GM18505 (cell line): ENCODE results near the gene GIT1.

Experiments
- ATAC-seq: cut with Tn5 transposase; IDR thresholded peaks from one replicate; pipeline ENCODE4 v1.9.1; 2021; ENCODE audit not compliant: unreplicated experiment
- POLR2A ChIP-seq: IDR thresholded peaks from 4 replicates; pipeline ENCODE4 v1.6.1; 2011; ENCODE audit warnings: borderline replicate concordance; ENCODE audit not compliant: insufficient read depth, insufficient read length; ENCODE audit errors: extremely low read depth

The GIT1 gene

DNA sequence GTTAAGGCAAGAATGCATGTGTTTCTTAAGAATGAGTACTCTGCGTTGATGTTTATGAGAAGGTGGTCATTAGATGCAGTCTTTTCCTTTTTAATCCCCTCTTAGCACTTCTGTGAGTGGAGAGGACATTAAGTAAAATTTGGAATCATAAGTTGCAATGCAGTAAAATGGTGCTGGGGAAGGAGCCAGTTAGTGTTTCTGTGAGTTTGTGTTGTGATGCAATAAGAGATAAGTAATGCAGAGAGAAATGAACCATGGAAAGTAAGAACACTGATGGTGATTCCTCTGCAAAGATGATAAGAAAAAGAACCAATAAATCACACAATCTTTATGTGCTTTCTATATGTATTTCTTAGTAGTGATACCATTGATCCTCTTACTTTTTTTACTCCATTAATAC, 42.6 kb downstream of the GIT1 start:
- ATAC-seq = no peak

DNA sequence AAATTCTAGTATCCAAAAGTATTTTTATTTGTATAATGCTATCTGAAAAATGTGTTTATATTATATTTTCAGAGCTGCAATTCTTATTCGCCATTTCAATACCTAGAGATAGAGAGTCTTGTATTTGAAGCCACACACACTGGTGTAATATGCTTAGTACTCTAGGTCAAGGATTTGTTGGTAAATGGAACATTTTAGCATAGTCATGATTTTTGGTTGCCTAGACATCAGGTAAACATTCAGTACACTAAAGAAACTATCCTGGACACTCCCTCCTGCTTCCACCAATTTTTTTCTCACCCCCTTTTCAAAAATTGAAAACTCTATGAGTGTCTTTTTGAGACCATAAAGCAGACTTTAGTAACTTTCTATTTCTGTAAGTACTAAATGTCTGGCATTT, 43.4 kb downstream of the GIT1 start:
- TF ChIP-seq POLR2A = no peak
- no peak for ATAC-seq

More for the DNA sequence above, 42.6 kb downstream of the GIT1 start:
- TF ChIP-seq POLR2A = no peak

DNA sequence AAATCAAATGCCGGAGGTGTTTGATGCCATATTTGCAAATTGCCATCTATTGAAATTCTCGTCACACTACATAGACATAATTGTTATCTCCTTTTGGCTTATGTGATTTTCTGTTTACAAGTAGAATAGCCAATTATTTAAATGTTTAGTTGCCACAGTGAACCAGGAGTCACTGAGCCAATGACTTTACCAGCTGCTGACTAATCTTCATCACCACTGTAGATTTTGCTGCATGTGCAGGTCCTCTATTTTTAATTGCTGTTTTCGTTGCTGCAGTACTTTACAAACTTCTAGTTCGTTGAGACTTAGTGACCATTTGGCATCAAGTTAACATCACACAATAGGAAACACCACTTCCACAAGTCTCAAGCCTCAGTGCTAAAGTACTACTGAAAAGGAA, 45.4 kb downstream of the GIT1 start:
- ATAC-seq = no peak
- TF ChIP-seq POLR2A = no peak

DNA sequence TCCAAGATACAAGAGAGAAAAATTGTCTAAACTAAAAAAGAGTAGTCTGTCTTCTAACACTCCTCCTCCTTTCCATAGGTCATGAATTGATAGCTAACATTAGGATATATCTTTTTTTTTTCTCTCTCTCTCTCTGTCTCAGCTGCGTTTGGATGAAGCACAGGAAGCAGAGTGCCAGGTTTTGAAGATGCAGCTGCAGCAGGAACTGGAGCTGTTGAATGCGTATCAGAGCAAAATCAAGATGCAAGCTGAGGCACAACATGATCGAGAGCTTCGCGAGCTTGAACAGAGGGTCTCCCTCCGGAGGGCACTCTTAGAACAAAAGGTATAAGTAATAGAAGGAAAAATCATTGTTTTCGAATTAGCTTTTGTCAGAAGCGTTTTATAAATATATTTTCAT, 55.5 kb downstream of the GIT1 start:
- no peak for ATAC-seq
- no peak for TF ChIP-seq POLR2A

DNA sequence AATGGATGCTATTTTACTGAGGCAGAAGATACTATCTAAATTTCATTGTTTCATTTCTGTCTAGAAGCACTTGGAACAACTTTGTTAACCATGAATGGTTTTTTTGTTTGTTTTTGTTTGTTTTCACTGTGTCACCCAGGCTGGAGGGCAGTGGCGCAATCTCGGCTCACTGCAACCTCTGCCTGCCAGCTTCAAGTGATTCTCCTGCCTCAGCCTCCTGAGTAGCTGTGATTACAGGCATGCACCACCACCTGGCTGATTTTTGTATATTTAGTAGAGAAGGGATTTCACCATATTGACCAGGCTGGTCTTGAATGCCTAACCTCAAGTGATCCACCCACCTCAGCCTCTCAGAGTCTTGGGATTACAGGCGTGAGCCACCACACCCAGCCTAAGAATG, 63.1 kb downstream of the GIT1 start:
- TF ChIP-seq POLR2A = no peak
- no peak for ATAC-seq

DNA sequence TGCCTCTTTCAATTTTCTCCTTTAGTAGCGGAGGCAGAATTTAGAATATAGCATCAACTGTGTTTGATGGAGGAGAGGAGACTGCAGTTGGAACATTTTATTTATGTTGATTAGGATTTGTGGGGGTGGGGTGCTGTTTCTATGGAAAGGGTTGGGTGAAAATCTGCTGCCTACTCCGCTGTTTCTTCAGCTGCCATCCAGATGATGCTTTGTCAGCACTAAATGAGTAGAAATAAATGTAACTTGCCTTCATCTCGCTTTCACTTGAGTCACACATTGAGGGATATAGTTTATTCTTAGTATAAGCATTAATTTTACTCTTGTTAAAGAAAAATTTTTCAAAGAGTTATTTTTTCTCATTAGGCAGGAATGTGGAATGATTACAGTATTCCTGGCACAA, 64.8 kb downstream of the GIT1 start:
- TF ChIP-seq POLR2A = no peak
- no peak for ATAC-seq
